Mucosa of descending colon (tissue), 3 donors: ENCODE results near the gene PRSS57. TPM values are rescaled to one million over a fixed set of nuclear protein-coding genes. Genes with fewer than 3 reads are reported as not detected.
"Not testable (repeated sequence)": the region's sequence is repeated elsewhere in the genome, so short reads cannot be mapped to it uniquely, and the experiment has no call there.

ENCODE experiments used
- ATAC-seq: fragments of 200-7000 bp; cut with Tn5 transposase; one replicate; pipeline ENCODE4 v1.9.1; 2020; ENCODE audit warnings: mild to moderate bottlenecking, moderate library complexity
- DNase-seq, 3 donors: peaks; one replicate each; pipeline ENCODE4 v3.0.0-alpha.2; 2020
- H3K36me3 ChIP-seq: fragments of 200-600 bp; one replicate; pipeline ENCODE4 v1.8.0; 2021; ENCODE audit warnings: low read depth, mild to moderate bottlenecking
- H3K4me1 ChIP-seq: fragments of 200-600 bp; one replicate; pipeline ENCODE4 v1.8.0; 2021; ENCODE audit warnings: low read depth, mild to moderate bottlenecking
- H3K4me3 ChIP-seq: fragments of 200-600 bp; one replicate; pipeline ENCODE4 v1.8.0; 2021; ENCODE audit warnings: mild to moderate bottlenecking
- H3K9me3 ChIP-seq: fragments of 200-600 bp; one replicate; pipeline ENCODE4 v1.8.0; 2021; ENCODE audit warnings: mild to moderate bottlenecking
- intact Hi-C, 2 donors: fragments of 100-400 bp; cut with DNase I in 1 of 2; cut with micrococcal nuclease in 1 of 2; formaldehyde crosslinking; loops; one replicate each; pipeline versions ENCODE4 v1.11.0 to v1.11.1; 2022; cut with DNase I, micrococcal nuclease
- total RNA-seq, 3 donors: library from RNA; stranded (reverse); fragmentation: NEBNext Ultra II Directional in 2 of 3; extraction: Animal tissue kit (Norgen Biotek cat#: 25700) in 2 of 3; gene quantifications; one replicate each; pipeline versions ENCODE4 v1.2.1 to v1.2.4, GENCODE V29; 2021 to 2023
- TF ChIP-seq, protein P1 (sequence below): fragments of 200-600 bp; IDR thresholded peaks from one replicate; pipeline ENCODE4 v1.8.0; 2022; ENCODE audit warnings: antibody characterized with exemption, mild to moderate bottlenecking
- donor health status: DM: no; HTN: no; CAD: no; lungs with moderate emphysema.
- donor health status: DM: no; HTN: no; CAD: no.
- donor health status: DM: no; HTN: yes; CAD: no.

PRSS57 gene
- total RNA-seq, 3 donors from 2014 or later: not detected

DNA sequence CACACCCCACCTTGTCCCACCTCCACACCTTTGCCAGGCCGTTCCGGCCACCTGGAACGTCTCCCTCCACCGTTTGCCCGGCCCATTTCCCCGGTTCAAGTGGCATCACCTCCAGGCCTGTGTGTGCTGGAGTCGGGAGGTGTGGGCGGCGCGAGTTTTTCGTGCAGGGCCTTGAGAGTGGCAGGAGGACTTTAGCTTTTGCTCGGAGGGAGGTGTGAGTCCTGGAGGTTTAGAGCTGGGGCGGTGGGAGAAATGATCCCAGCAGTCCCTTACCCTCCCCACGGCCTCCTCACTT is 9.1 kb upstream of the PRSS57 start:
- no peak for DNase-seq
- peaks cover 4% of the 10 kb centered on the region for H3K4me1 ChIP-seq
- TF ChIP-seq, protein P1, sequence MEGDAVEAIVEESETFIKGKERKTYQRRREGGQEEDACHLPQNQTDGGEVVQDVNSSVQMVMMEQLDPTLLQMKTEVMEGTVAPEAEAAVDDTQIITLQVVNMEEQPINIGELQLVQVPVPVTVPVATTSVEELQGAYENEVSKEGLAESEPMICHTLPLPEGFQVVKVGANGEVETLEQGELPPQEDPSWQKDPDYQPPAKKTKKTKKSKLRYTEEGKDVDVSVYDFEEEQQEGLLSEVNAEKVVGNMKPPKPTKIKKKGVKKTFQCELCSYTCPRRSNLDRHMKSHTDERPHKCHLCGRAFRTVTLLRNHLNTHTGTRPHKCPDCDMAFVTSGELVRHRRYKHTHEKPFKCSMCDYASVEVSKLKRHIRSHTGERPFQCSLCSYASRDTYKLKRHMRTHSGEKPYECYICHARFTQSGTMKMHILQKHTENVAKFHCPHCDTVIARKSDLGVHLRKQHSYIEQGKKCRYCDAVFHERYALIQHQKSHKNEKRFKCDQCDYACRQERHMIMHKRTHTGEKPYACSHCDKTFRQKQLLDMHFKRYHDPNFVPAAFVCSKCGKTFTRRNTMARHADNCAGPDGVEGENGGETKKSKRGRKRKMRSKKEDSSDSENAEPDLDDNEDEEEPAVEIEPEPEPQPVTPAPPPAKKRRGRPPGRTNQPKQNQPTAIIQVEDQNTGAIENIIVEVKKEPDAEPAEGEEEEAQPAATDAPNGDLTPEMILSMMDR: no peak
- H3K9me3 ChIP-seq: no peaks in the 10 kb centered on the region
- H3K36me3 ChIP-seq: no peaks in the 10 kb centered on the region
- intact Hi-C loops: no loop called here
- ATAC-seq: no peak
- no peak overlapping the region for H3K4me3 ChIP-seq

DNA sequence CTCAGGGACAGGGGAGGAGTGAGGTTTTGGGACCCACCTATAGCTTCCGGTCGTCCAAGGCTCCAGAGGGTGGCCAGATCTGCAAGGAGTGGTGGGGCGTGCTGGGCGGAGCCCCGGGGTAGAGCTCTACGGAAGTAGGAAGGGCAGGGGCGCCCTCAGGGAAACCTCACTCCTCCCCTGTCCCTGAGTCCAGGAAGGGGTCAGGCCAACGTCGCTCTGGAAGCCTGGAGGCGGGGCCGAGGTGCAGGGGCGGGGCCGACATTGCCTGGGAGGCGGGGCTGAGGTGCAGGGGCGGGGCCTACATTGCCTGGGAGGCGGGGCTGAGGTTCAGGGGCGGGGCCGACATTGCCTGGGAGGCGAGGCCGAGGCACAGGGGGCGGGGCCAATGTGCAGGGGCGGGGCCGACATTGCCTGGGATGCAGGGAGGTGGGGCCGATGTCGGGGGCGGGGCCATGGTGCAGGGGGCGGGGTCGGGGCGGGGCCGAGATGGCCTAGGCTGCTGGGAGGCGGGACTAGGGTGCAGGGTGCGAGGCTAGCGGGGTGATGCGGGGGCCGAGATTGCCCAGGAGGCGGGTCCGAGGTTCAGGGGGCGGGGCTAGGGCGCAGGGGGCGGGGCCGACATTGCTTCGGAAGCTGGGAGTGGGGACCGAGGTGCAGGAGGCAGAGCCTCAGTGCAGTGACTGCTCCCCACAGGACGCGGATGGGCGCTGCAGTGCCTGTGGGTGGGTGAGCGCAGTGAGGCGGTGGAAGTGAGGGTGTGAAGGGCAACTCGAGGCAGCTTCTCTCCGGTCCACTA is 8.6 kb upstream of the PRSS57 start:
- intact Hi-C loops: no loop called here
- DNase-seq (peak; percentile 67 to 85 (median 74)), ATAC-seq (peak; percentile 93)
- TF ChIP-seq, protein P1: no peak
- Histone ChIP-seq H3K4me1 (no peaks in the 10 kb centered on the region), H3K4me3 (no peak overlapping the region), H3K36me3 (no peaks in the 10 kb centered on the region), H3K9me3 (no peaks in the 10 kb centered on the region)

DNA sequence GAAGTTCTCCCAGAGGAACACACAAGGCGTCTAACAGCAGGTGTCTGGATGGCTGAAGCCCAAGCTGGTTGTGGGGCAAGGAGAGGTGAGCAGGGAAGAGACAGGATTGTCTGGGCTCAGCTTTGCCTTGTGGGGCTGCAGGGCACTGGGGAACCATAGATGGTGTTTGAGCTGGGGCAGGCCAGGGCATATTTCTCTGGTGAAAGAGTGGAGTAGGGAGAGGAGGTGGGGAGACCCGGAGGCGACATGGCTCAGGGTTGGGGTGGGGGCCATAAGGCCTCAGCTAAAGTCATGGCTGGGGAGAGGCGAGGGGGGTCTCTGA is 8.0 kb upstream of the PRSS57 start:
- Histone ChIP-seq H3K4me3 (no peak overlapping the region), H3K36me3 (no peaks in the 10 kb centered on the region), H3K9me3 (no peaks in the 10 kb centered on the region), H3K4me1 (no peaks in the 10 kb centered on the region)
- no peak for ATAC-seq
- DNase-seq: no peak
- TF ChIP-seq, protein P1: no peak
- intact Hi-C loops: no loop called here

DNA sequence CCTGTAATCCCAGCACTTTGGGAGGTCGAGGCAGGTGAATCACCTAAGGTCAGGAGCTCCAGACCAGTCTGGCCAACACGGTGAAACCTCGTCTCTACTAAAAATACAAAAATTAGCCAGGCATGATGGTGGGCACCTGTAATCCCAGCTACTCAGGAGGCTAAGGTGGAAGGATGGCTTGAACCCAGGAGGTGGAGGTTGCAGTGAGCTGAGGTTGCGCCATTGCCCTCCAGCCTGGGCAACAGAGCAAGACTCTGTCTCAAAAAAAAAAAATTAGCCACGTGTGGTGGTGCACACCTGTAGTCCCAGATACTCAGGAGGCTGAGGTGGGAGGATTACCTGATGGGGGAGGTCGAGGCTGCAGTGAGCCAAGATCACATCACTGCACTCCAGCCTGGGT is 7.6 kb upstream of the PRSS57 start:
- DNase-seq, H3K9me3 ChIP-seq, ATAC-seq: not testable (repeated sequence)

DNA sequence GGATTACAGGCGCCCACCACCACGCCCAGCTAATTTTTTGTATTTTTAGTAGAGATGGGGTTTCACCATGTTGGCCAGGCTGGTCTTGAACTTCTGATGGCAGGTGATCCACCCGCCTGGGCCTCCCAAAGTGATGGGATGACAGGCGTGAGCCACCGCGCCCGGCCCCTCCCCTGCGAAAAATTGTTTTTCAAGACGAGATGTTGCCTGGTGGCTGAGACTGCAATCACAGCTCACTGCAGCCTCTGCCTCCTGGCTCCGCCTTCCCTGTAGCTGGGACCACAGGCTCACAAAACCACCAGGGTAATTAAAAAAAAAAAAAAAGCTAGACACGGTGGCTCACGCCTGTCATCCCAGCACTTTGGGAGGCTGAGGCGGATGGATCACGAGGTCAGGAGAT is 4.6 kb upstream of the PRSS57 start:
- H3K4me3 ChIP-seq, H3K9me3 ChIP-seq, intact Hi-C loops, ATAC-seq, H3K36me3 ChIP-seq, DNase-seq, H3K4me1 ChIP-seq: not testable (repeated sequence)

More for the DNA sequence above, 7.6 kb upstream of the PRSS57 start:
- H3K36me3 ChIP-seq, H3K4me3 ChIP-seq, intact Hi-C loops, H3K4me1 ChIP-seq: not testable (repeated sequence)

DNA sequence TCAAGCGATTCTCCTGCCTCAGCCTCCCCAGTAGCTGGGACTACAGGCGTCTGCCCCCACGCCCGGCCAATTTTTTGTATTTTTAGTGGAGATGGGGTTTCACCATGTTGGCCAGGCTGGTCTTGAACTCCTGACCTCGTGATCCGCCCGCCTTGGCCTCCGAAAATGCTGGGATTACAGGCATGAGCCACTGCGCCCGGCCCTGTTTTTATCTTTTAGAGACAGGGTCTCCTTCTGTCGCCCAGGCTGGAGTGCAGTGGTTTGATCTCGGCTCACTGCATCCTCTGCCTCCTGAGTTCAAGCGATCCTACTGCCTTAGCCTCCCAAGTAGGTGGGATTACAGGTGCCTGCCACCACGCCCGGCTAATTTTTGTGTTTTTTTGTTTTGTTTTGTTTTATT is 3.3 kb upstream of the PRSS57 start:
- H3K9me3 ChIP-seq, intact Hi-C loops, ATAC-seq, H3K4me1 ChIP-seq, H3K4me3 ChIP-seq, DNase-seq, H3K36me3 ChIP-seq: not testable (repeated sequence)

DNA sequence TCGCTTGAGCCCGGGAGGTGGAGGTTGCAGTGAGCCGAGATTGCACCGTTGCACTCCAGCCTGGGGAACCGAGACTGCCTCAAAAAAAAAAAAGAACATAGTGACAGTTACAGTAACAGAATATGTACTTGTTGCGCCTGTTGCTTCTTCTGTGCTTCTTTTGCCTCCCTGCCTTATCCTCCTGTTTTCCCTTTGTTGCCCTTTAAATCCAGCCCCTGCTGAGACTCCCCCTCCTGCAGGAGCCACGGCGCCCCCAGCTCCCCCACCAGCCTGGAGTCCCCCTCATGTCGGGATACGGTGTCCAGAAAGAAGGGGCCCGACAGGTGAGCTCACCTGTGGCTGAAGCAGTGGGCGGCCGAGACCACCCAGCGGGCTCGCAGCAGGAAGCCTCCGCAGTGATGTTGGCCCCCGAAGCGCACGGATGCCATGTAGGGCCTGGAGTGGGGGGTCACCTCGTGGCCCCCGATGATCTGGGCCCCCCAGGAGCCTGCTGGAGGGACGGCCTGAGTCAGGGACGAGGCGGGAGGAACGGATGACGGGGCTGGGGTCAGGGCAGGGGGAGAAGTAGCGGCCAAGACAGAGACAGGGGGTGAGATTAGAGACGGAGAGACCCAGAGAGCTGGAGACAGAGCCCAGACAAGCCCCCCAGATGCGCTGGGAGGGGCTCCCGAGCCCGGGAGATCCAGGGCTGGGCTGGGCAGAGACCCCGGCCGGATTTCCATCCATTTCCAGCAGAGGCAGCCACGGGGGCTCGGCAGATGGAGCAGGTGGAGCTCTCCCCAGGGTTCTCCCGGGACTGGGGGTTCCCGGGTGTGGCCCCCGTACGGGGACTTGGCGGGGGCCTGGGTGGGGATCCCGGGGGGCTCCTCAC is 536 bp downstream of the PRSS57 start:
- DNase-seq (no peak), ATAC-seq (no peak)
- no peaks in the 10 kb centered on the region for H3K4me1 ChIP-seq
- H3K4me3 ChIP-seq: no peak overlapping the region
- no peaks in the 10 kb centered on the region for H3K9me3 ChIP-seq
- TF ChIP-seq, protein P1: no peak
- no peaks in the 10 kb centered on the region for H3K36me3 ChIP-seq
- intact Hi-C loops: no loop called here
